Thyroid gland (tissue), 4 donors: Measurements from ENCODE around the gene LRMDA. TPM values are rescaled to one million over a fixed set of nuclear protein-coding genes. Genes with fewer than 3 reads are reported as not detected.

ENCODE experiments used
- DNase-seq, 2 donors: peaks; one replicate each; pipeline ENCODE4 v3.0.0-alpha.2; 2019
- H3K27ac ChIP-seq, 3 donors: fragments of 200-600 bp; sonication (generic); 1 replicate in 2 of 3; 2 replicates in 1 of 3; pipeline ENCODE4 v1.5.1; 2016 to 2019; ENCODE audit warnings: mild to moderate bottlenecking in 1 of 3, moderate library complexity in 1 of 3
- H3K27me3 ChIP-seq: fragments of 200-600 bp; sonication (generic); one replicate; pipeline ENCODE4 v1.5.1; 2019
- H3K36me3 ChIP-seq, 2 donors: fragments of 200-600 bp; sonication (generic); one replicate each; pipeline ENCODE4 v1.5.1; 2016 to 2019
- H3K4me1 ChIP-seq, 2 donors: fragments of 200-600 bp; sonication (generic); one replicate each; pipeline ENCODE4 v1.5.1; 2017 to 2019
- H3K4me3 ChIP-seq, 3 donors: fragments of 200-600 bp; sonication (generic); replicated peaks in 1 of 3; 1 replicate in 2 of 3; 2 replicates in 1 of 3; pipeline ENCODE4 v1.5.1; 2016; ENCODE audit warnings: mild to moderate bottlenecking in 1 of 3
- H3K9me3 ChIP-seq: fragments of 200-600 bp; sonication (generic); one replicate; pipeline ENCODE4 v1.5.1; 2017
- CTCF ChIP-seq, 6 experiments: fragments of 200-600 bp in 3 of 6; fragments of 450-650 bp in 3 of 6; sonication (generic) in 3 of 6; IDR thresholded peaks; one replicate each; pipeline ENCODE4 v1.5.1; 2016 to 2019; ENCODE audit warnings: antibody characterized with exemption in 6 of 6, mild to moderate bottlenecking in 2 of 6, inconsistent platforms in 1 of 6, moderate library complexity in 1 of 6
- POLR2A ChIP-seq, 2 donors: fragments of 450-650 bp; IDR thresholded peaks; one replicate each; pipeline ENCODE4 v1.6.1; 2017; ENCODE audit warnings: antibody characterized with exemption in 2 of 2, mild to moderate bottlenecking in 2 of 2, moderate library complexity in 1 of 2
- WGBS, 2 donors: methylation state at CpG; one replicate each; pipeline ENCODE4 v1.1.5; 2017; 5-methylcytosine and 5-hydroxymethylcytosine counted together
- intact Hi-C: fragments of 100-400 bp; cut with DNase I; formaldehyde crosslinking; loops from one replicate; pipeline ENCODE4 v1.15.1; 2023
- total RNA-seq, 4 donors: library from RNA; depleted of rRNA; stranded (reverse); fragments of >200 nt; gene quantifications; one replicate each; pipeline ENCODE4 v1.2.3, GENCODE V29; 2016

Gene LRMDA
- total RNA-seq, 4 donors from 2014 or later: 16.5 to 31.7 (median 23.2) TPM

DNA sequence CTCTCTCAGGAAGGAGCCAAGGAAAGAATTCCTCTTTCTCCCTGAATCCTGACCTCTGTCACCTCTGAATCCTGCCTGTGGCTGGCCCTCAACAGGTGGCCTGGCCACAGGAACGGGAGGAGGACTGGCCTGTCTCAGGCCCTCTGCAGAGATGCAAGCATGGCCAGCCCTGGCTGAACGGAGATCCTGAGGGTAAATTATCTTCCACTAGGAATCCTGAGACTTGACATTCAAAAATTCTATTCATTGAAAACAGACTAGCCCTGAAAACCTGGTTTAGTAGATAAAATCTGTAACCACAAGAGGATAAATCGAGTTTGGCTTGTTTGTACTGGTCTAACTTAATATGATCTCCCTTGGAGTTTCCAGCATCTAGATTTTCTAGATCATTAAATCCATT, 579.3 kb downstream of the LRMDA start:
- H3K9me3 ChIP-seq: no peaks in the 10 kb centered on the region
- 85 to 86% methylated on average over 3 of the region's 3 CpGs for WGBS, 2 donors
- H3K27ac ChIP-seq: no peak overlapping the region
- H3K27me3 ChIP-seq: no peaks in the 10 kb centered on the region
- no peak overlapping the region for H3K4me3 ChIP-seq
- H3K4me1 ChIP-seq: no peaks in the 10 kb centered on the region
- intact Hi-C loops: no loop called here
- DNase-seq: no peak
- TF ChIP-seq POLR2A (IDR thresholded peaks at IDR 0.05) (no peak), CTCF (IDR thresholded peaks at IDR 0.05) (no peak)
- H3K36me3 ChIP-seq: no peaks in the 10 kb centered on the region

DNA sequence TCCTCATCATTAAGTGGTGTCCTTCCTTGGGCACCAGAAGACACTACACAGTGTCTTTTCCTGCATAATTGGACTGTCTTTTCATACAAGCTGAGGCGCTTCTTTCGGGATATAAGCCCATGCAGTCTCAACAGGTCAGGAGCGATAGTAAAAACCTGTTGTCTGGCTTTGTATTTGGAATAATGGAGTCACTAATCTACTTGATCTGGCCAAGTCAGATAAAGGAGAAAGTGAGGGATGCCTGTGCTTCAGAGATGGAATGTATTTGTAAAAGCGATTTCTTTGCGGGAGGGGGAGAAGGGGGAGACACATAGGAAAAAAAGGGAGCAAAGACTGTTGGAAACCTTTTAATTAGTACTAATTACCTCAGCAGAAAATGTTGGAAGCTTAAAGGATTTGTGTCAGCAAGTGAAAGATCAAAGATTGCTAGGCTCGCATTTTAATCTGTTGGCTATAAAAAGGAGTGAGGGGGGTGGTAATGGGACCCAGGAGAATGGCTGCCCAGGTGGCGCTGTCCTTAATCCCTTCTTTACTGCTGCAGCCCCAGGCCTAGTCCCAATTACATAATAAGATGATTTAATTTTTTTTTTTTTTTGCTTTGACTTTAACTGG, 581.4 kb downstream of the LRMDA start:
- no peaks in the 10 kb centered on the region for H3K27me3 ChIP-seq
- H3K36me3 ChIP-seq: no peaks in the 10 kb centered on the region
- intact Hi-C loops: no loop called here
- 86 to 88% methylated on average over 7 of the region's 7 CpGs for WGBS, 2 donors
- TF ChIP-seq POLR2A (IDR thresholded peaks at IDR 0.05): no peak
- no peak for TF ChIP-seq CTCF (IDR thresholded peaks at IDR 0.05)
- H3K4me1 ChIP-seq: no peaks in the 10 kb centered on the region
- H3K9me3 ChIP-seq: no peaks in the 10 kb centered on the region
- no peak overlapping the region for H3K4me3 ChIP-seq
- no peak for DNase-seq
- H3K27ac ChIP-seq: no peak overlapping the region

- TF ChIP-seq POLR2A (IDR thresholded peaks at IDR 0.05): no peak
- intact Hi-C loops: no loop called here
These were observed 583.8 kb downstream of the LRMDA start for GRCh38 chr10:76015245-76015644.

DNA sequence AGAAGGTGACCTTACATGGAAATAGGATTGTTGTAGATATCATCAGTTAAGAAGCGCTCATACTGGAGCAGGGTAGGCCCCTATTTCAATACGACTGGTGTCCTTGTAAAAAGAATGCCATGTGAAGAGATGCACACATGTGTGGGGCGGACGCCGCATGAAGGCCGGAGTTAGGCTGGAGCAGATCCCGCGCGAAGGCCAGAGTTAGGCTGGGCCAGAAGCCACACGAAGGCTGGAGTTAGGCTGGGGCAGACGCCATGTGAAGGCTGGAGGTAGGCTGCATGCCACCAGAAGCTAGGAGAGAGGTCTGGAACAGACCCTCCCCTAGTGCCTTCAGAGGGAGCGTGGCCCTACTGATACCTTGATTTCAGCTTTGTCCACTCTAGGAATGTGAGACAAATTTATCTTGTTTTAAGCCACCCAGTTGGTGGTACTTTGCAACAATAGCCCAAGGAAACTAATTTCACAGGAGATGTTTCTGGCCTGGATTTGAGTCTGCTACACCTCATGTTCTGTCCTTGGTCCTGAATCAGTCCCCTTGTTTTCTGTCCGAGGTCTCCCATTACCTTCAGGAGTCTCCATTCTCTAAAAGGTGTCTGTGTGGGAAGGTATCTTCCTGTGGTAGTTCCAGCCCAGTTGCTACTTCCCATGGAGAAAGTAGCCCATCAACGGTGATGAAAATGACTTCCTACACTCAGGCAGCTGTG, 585.8 kb downstream of the LRMDA start:
- no peak for DNase-seq
- H3K4me3 ChIP-seq: no peak overlapping the region
- no peaks in the 10 kb centered on the region for H3K27me3 ChIP-seq
- H3K27ac ChIP-seq: no peak overlapping the region
- no peaks in the 10 kb centered on the region for H3K4me1 ChIP-seq
- intact Hi-C loops: no loop called here
- H3K36me3 ChIP-seq: no peaks in the 10 kb centered on the region
- 90 to 92% methylated on average over 14 of the region's 14 CpGs for WGBS, 2 donors
- no peaks in the 10 kb centered on the region for H3K9me3 ChIP-seq
- TF ChIP-seq CTCF (IDR thresholded peaks at IDR 0.05): no peak
- TF ChIP-seq POLR2A (IDR thresholded peaks at IDR 0.05): no peak

More at GRCh38 chr10:76015245-76015644, 583.8 kb downstream of the LRMDA start:
- Histone ChIP-seq H3K27ac (no peak overlapping the region), H3K4me3 (no peak overlapping the region), H3K27me3 (no peaks in the 10 kb centered on the region), H3K36me3 (no peaks in the 10 kb centered on the region), H3K4me1 (no peaks in the 10 kb centered on the region), H3K9me3 (no peaks in the 10 kb centered on the region)
- DNase-seq: no peak
- WGBS, 2 donors: 74 to 80% methylated on average over 5 of the region's 5 CpGs

DNA sequence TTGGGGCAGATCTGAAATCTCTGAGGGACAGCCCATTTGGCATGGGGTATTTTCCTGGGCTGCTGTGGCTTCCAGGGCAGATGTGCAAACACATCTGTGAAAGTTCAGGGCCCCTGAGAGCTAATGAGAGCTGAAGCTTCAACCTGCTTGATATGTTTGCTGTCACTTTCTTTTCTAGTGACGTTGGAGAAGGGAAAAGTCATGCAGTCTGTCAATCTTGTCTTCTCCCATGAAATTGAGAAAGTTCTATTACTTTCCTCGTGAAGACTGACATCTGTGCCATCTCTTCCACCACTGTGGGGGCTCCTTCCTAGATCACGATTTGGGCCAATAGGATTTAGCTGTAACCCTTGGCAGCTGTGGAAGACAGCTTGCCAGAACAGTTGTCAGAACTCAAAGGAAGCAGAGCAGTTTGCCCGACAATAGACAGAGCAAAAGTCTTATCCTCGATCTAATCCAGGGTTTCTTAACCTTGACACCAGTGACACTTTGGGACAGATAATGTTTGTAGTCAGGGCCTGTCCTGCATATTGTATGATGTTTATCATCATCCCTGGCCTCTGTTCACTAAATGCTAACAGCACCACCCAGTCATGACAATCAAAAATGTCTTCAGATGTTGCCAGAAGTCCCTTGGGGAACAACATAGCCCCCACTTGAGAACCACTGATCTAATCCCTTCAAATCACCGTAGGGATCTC, 586.5 kb downstream of the LRMDA start:
- Histone ChIP-seq H3K4me1 (no peaks in the 10 kb centered on the region), H3K36me3 (no peaks in the 10 kb centered on the region), H3K27ac (no peak overlapping the region), H3K4me3 (no peak overlapping the region), H3K9me3 (no peaks in the 10 kb centered on the region), H3K27me3 (no peaks in the 10 kb centered on the region)
- WGBS, 2 donors: 88 to 93% methylated on average over 6 of the region's 6 CpGs
- no peak for TF ChIP-seq CTCF (IDR thresholded peaks at IDR 0.05)
- no peak for TF ChIP-seq POLR2A (IDR thresholded peaks at IDR 0.05)
- intact Hi-C loops: no loop called here
- no peak for DNase-seq
